ENCODE results near the gene TMPRSS11A. TPM values are rescaled to one million over a fixed set of nuclear protein-coding genes. Genes with fewer than 3 reads are reported as not detected.

The TMPRSS11A gene
- total and polyA plus RNA-seq, 2 of the 8 experiments (the other 6 are each of a cell fraction or from before 2014, with no cell fraction given) = not detected

DNA sequence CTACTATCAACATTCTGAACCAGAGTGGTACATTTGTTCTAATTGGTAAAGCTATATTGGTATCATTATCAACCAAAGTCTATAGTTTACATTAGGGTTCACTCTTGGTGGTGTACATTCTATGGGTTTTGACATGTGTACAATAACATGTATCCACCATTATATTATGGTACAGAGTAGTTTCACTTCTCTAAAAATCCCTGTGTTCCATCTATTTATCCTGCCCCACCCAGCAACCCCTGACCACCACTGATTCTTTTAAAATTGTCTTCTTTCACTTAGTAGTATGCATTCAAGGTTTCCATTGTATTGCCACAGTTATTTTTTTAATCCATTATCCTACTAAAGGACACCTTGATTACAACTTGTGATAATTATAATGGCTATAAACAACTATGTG, 64.2 kb downstream of the TMPRSS11A start:
- Histone ChIP-seq H2BK15ac (ENCODE audit: low read length) (no peak overlapping the region), H3K27ac (ENCODE audit: low read depth, low read length) (no peak overlapping the region), H3K4me3 (ENCODE audit: extremely low read depth in 1 of 4, insufficient read depth in 2 of 4, low read depth in 3 of 4, low read length in 4 of 4) (no peak overlapping the region), H4K5ac (ENCODE audit: insufficient read length, low read depth, low read length) (no peak overlapping the region), H3K79me1 (ENCODE audit: low read depth, low read length) (no peaks in the 10 kb centered on the region), H3K9me3 (ENCODE audit: insufficient read depth in 2 of 2, low read depth in 1 of 2, low read length in 1 of 2) (peaks cover 0 to 7% of the 10 kb centered on the region in 2 experiments; a peak in 1 of 4 replicates), H2BK120ac (replicated peaks; ENCODE audit: low read depth, low read length) (no peak overlapping the region), H3K14ac (ENCODE audit: insufficient read length) (no peak overlapping the region), H3K18ac (ENCODE audit: extremely low read depth, low read length) (no peak overlapping the region), H2BK20ac (ENCODE audit: low read length) (no peak overlapping the region), H3K23ac (ENCODE audit: insufficient read length) (no peak overlapping the region), H3K9ac (replicated peaks in 1 of 4; ENCODE audit: extremely low read depth in 1 of 4, low read depth in 3 of 4, low read length in 3 of 4) (no peak overlapping the region), H2BK5ac (ENCODE audit: low read depth, low read length) (no peak overlapping the region), H2AFZ (ENCODE audit: low read length) (no peak overlapping the region), H3K79me2 (ENCODE audit: control insufficient read depth in 1 of 2, insufficient read depth in 2 of 2, low read length in 2 of 2) (no peaks in the 10 kb centered on the region), H2AK5ac (ENCODE audit: low read depth, low read length) (no peak overlapping the region), H3K4ac (replicated peaks; ENCODE audit: insufficient read length, low read depth, low read length) (no peak overlapping the region), H3K27me3 (replicated peaks in 1 of 4; ENCODE audit: control insufficient read depth in 3 of 4, extremely low read depth in 1 of 4, insufficient read depth in 3 of 4, low read length in 3 of 4) (peaks cover 0 to 1% (median 0%) of the 10 kb centered on the region in 4 experiments; a peak in 1 of 7 replicates), H4K20me1 (replicated peaks in 1 of 2; ENCODE audit: control insufficient read depth in 1 of 2, insufficient read depth in 2 of 2, low read length in 2 of 2) (no peaks in the 10 kb centered on the region), H3K4me1 (replicated peaks in 1 of 4; ENCODE audit: control insufficient read depth in 3 of 4, insufficient read depth in 4 of 4, low read length in 3 of 4) (no peaks in the 10 kb centered on the region), H2BK12ac (ENCODE audit: low read depth, low read length) (no peak overlapping the region), H3K56ac (replicated peaks; ENCODE audit: insufficient read length, low read depth, low read length) (no peak overlapping the region), H4K91ac (replicated peaks; ENCODE audit: insufficient read length, low read length) (no peak overlapping the region), H4K8ac (ENCODE audit: extremely low read depth, insufficient read depth, low read length) (no peak overlapping the region), H3K36me3 (ENCODE audit: control insufficient read depth in 2 of 4, insufficient read depth in 4 of 4, low read length in 3 of 4) (no peaks in the 10 kb centered on the region), H3K4me2 (ENCODE audit: insufficient read depth in 1 of 2, low read depth in 2 of 2, low read length in 2 of 2) (no peak overlapping the region), H3K23me2 (ENCODE audit: low read depth, low read length) (no peaks in the 10 kb centered on the region)
- POLR2A ChIA-PET (ENCODE audit: partially characterized antibody) = no interaction called here
- CTCF ChIA-PET (ENCODE audit: partially characterized antibody) = interaction anchor here (6.1 kb wide), 1 partner anchor 12 kb away, joined by 56 read pairs; no protein-coding TSS in a partner anchor
- DNase-seq (ENCODE audit: low read depth in 1 of 2, low spot score in 2 of 2) (no peak), FAIRE-seq (no peak)
- TF ChIP-seq POU5F1 (IDR thresholded peaks at IDR 0.05; ENCODE audit: low read depth, low read length) = no peak

Data from H1 (cell line).